Transverse colon (tissue), 4 donors: Measurements from ENCODE around the gene OTULIN.

Source experiments
- EP300 ChIP-seq: sonication (generic); formaldehyde crosslinking; IDR thresholded peaks from one replicate; pipeline ENCODE4 v1.6.1; 2017; ENCODE audit warnings: antibody characterized with exemption, low read depth
- POLR2A ChIP-seq: fragments of 450-650 bp; IDR thresholded peaks from one replicate; pipeline ENCODE4 v1.6.1; 2016; ENCODE audit warnings: antibody characterized with exemption, mild to moderate bottlenecking, moderate library complexity
- POLR2AphosphoS5 ChIP-seq, 3 donors: sonication (generic); formaldehyde crosslinking; IDR thresholded peaks; one replicate each; pipeline ENCODE4 v1.6.1; 2016; ENCODE audit warnings: antibody characterized with exemption in 3 of 3
- TF ChIP-seq, protein P1 (sequence below), 5 experiments: fragments of 200-600 bp in 3 of 5; fragments of 450-650 bp in 2 of 5; sonication (generic) in 3 of 5; IDR thresholded peaks; 1 replicate in 2 of 5; 2 replicates in 3 of 5; pipeline ENCODE4 v1.5.1; 2016 to 2017; ENCODE audit warnings: antibody characterized with exemption in 5 of 5, inconsistent platforms in 3 of 5, mild to moderate bottlenecking in 2 of 5, moderate library complexity in 1 of 5

DNA sequence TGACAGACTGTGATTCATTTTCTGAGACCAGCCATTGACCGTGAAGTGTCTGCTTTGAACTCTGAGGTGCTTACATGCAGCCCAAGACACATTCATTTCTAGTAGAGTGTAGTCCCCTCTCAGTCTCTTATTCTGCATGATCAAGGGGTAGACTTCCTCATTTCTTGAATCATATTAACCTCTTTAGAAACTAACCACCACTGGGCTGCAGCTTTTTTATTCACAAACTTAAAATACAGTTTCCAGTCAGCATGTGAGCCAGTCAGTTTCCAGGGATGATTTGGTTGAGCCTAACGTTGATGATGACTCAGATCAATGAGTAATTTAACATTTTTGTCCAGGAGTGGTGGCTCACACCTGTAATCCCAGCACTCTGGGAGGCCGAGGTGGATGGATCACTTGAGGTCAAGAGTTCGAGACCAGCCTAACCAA lies 59.2 kb downstream of the OTULIN start:
- TF ChIP-seq, protein P1, sequence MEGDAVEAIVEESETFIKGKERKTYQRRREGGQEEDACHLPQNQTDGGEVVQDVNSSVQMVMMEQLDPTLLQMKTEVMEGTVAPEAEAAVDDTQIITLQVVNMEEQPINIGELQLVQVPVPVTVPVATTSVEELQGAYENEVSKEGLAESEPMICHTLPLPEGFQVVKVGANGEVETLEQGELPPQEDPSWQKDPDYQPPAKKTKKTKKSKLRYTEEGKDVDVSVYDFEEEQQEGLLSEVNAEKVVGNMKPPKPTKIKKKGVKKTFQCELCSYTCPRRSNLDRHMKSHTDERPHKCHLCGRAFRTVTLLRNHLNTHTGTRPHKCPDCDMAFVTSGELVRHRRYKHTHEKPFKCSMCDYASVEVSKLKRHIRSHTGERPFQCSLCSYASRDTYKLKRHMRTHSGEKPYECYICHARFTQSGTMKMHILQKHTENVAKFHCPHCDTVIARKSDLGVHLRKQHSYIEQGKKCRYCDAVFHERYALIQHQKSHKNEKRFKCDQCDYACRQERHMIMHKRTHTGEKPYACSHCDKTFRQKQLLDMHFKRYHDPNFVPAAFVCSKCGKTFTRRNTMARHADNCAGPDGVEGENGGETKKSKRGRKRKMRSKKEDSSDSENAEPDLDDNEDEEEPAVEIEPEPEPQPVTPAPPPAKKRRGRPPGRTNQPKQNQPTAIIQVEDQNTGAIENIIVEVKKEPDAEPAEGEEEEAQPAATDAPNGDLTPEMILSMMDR (IDR thresholded peaks at IDR 0.05), result no peak
- TF ChIP-seq POLR2A (no peak), POLR2AphosphoS5 (IDR thresholded peaks at IDR 0.05) (no peak), EP300 (no peak)
